ENCODE results near the gene CHRNB2. TPM values are rescaled to one million over a fixed set of nuclear protein-coding genes. Genes with fewer than 3 reads are reported as not detected.
A peak's percentile ranks its signal among the peaks of the same experiment; 100 is the strongest.
"Not testable (repeated sequence)": the region's sequence is repeated elsewhere in the genome, so short reads cannot be mapped to it uniquely, and the experiment has no call there.

Gene CHRNB2
- total RNA-seq, 1 experiment from 2014 or later = not detected

- ChIA-PET CTCF (no interaction called here), POLR2A (ENCODE audit: unreplicated experiment) (no interaction called here)
- BruUV-seq (replicated peaks) = no TSS peak
These were observed 38.3 kb upstream of the CHRNB2 start for GRCh38 chr1:154529308-154529707.

GRCh38 chr1:154531950-154532349 lies 35.6 kb upstream of the CHRNB2 start:
- H3K36me3 ChIP-seq (ENCODE audit: low read depth); H3K4me1 ChIP-seq (replicated peaks; ENCODE audit: insufficient read depth); intact Hi-C loops (cut with micrococcal nuclease; ENCODE audit: unreplicated experiment); H3K79me2 ChIP-seq (ENCODE audit: low read depth); POLR2A ChIA-PET (ENCODE audit: unreplicated experiment); H3K4me3 ChIP-seq; H2AFZ ChIP-seq; H4K20me1 ChIP-seq (ENCODE audit: insufficient read depth); CTCF ChIA-PET; H3F3A ChIP-seq (ENCODE audit: insufficient read depth, low read depth); H3K27ac ChIP-seq; H3K9me2 ChIP-seq (ENCODE audit: insufficient read depth); BruUV-seq (replicated peaks); H3K9me3 ChIP-seq (ENCODE audit: insufficient read depth, low read depth); H3K4me2 ChIP-seq; DNase-seq: not testable (repeated sequence)
- peaks cover 28% of the 10 kb centered on the region for H3K27me3 ChIP-seq (ENCODE audit: insufficient read depth, low read depth)

More at GRCh38 chr1:154529308-154529707, 38.3 kb upstream of the CHRNB2 start:
- Histone ChIP-seq H3K9me3 (ENCODE audit: insufficient read depth, low read depth) (no peaks in the 10 kb centered on the region), H3K4me3 (no peak overlapping the region), H3K4me1 (replicated peaks; ENCODE audit: insufficient read depth) (no peaks in the 10 kb centered on the region), H3K27ac (no peak overlapping the region), H3K4me2 (no peak overlapping the region), H3K36me3 (ENCODE audit: low read depth) (no peaks in the 10 kb centered on the region), H3F3A (ENCODE audit: insufficient read depth, low read depth) (no peaks in the 10 kb centered on the region), H3K79me2 (ENCODE audit: low read depth) (no peaks in the 10 kb centered on the region), H3K9me2 (ENCODE audit: insufficient read depth) (peaks cover 5% of the 10 kb centered on the region; the same call in 1 of the 2 replicates), H4K20me1 (ENCODE audit: insufficient read depth) (no peaks in the 10 kb centered on the region), H2AFZ (no peak overlapping the region), H3K27me3 (ENCODE audit: insufficient read depth, low read depth) (peaks cover 9% of the 10 kb centered on the region; the same call in 1 of the 2 replicates)
- DNase-seq = no peak
- intact Hi-C loops (cut with micrococcal nuclease; ENCODE audit: unreplicated experiment) = no loop called here
- TF ChIP-seq CTCF (conservative IDR thresholded peaks at IDR 0.05) = no peak

- H4K20me1 ChIP-seq (ENCODE audit: insufficient read depth) = no peaks in the 10 kb centered on the region
- no peaks in the 10 kb centered on the region for H3K9me2 ChIP-seq (ENCODE audit: insufficient read depth)
- H3F3A ChIP-seq (ENCODE audit: insufficient read depth, low read depth) = no peaks in the 10 kb centered on the region
- intact Hi-C loops (cut with micrococcal nuclease; ENCODE audit: unreplicated experiment) = no loop called here
- H3K79me2 ChIP-seq (ENCODE audit: low read depth) = no peaks in the 10 kb centered on the region
- H3K27me3 ChIP-seq (ENCODE audit: insufficient read depth, low read depth) = peaks cover 46% of the 10 kb centered on the region
- no peak overlapping the region for H2AFZ ChIP-seq
- POLR2A ChIA-PET (ENCODE audit: unreplicated experiment) = no interaction called here
- CTCF ChIA-PET = interaction anchor here (0.6 kb wide), 1 partner anchor 476 kb away, joined by 3 read pairs; no protein-coding TSS in a partner anchor
- no peak overlapping the region for H3K27ac ChIP-seq
- TF ChIP-seq EZH2 (IDR thresholded peaks at IDR 0.05; ENCODE audit: low read depth) = no peak
- peak; percentile 70 for TF ChIP-seq CTCF (conservative IDR thresholded peaks at IDR 0.05)
- H3K4me2 ChIP-seq = no peak overlapping the region
- peak; percentile 39 to 47 for DNase-seq
- no peaks in the 10 kb centered on the region for H3K36me3 ChIP-seq (ENCODE audit: low read depth)
- no peak overlapping the region for H3K4me3 ChIP-seq
- no TSS peak for BruUV-seq (replicated peaks)
- H3K4me1 ChIP-seq (replicated peaks; ENCODE audit: insufficient read depth) = no peaks in the 10 kb centered on the region
- no peaks in the 10 kb centered on the region for H3K9me3 ChIP-seq (ENCODE audit: insufficient read depth, low read depth)
These were observed 33.4 kb upstream of the CHRNB2 start for GRCh38 chr1:154533952-154534844.
